HG02943 (cell line): ENCODE data around the gene GRK2.
A peak's percentile ranks its signal among the peaks of the same experiment; 100 is the strongest.

Experiments used
- ATAC-seq: cut with Tn5 transposase; IDR thresholded peaks from one replicate; pipeline ENCODE4 v1.9.1; 2021; ENCODE audit warnings: mild to moderate bottlenecking, low read depth, moderate library complexity; ENCODE audit not compliant: unreplicated experiment

GRK2 gene

DNA sequence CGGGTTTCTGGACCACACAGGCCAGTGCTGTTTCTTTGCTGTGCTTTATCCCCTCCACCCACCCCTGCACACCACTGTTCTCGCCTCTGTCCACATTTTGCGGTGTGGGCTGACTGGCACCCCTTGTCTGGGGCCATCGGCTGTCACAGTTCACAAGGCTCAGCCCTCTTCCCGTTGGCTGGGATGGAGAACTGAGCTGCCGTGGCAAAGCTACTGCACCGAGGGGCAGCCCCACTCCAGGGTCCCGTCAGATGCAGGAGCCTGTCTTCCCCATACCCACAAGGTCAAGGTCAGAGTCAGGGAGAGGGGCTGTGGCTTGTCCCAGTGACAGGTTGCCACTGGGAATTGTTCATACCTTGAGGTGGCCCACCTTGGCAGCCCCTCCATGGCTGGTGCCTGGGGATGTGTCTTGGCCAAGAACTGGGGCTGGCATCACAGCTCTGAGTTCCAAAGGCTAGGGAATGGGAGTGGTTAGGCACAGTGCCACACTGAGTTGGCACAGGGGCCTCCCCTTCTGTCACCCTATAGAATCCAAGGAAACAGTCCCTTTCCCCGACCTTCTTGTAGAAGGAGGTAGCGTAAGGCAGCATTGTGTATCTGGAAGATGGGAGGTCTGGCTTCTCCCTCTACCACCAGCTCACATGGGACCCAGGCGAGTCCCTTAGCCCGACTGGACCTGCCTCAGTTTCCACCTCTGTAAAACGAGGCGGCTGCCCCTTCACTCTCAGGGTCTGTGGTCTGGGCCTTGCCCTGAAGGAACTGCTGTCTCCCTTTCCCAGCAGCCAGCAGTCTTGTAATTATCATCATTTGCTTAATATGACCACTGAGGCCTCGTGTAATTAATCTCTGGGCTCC lies 3.4 kb downstream of the GRK2 start:
- no peak for ATAC-seq

DNA sequence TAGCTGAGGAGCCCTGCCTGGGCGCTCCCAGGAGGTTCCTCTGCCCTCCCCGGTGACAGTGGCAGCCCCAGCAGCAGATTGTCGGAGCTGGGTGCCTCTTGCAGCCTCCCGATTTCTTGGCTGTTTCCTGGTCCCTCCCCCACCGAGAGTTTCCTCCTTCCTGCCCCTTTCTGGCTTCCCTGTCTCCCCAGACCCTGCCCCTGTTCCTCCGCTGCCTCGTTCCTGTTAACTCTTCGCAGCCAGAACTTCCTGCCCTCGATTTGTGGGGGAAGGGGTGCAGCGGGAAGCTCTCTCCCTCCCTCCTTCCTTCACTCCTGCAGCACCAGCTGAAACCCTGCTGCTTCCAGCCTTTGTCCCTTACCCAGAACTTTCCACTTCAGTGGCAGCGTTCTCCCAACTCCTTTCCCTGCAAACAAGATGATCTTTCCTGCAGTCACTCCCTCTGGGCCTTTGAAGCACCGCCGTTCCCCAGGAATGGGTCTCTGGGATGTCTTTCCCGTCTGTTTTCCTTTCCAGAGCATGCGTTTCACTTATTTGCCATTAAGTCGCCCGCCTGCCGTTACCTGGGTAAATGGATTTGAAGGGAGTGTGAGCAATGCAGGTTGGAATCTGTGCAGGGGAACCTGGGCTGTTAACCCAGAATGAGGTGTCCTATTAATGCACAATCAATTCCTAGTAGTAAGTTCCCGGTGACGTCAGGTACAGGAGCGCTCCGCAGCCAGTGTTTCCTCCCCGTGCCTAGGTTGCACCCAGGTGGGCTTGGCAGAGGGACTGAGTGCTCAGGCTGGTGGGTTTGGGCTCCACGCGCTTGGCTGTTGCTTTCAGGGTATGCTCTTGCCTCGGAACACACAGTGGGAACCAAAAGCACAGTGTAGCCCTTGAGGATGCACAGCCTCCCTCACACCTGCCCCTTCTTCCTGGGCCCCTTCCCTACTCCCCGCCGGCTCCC lies 4.3 kb downstream of the GRK2 start:
- no peak for ATAC-seq

GRCh38 chr11:67271205-67271540 lies 4.9 kb downstream of the GRK2 start:
- no peak for ATAC-seq

DNA sequence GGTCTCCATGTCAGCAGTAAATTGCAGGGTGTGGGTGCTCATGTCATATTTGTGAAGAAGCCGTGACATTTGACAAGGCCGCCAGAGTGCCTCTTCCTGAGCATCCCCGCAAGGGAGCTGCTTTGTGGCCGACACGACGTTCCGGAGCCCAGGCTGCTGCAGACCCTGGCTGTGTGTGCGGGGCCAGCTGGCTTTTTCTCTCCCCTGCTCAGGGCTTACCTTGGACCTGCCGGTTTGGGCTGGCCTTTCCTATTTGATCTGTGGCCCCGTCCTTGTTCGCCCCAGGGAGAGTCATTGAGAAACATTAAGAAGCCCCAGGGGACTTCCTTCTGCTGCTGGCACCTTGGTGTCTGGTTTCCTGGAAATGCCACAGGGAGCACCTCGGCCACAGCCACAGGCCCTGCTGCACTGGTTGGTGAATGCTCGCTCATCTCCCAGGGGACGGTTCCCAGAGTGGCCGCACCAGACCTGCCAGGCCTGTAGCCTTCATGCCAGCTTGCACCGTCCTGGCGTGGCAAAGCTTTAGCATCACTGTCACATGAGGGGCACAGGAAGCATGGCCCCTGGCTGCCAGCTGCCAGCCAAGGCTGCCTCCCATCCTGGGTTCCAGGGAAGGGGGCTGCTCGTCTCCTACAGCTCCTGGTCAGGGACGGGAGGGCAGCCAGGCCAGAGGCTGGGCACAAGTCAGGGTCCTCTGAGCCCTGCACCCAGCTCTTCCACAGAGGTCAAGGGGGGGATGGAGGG lies 5.4 kb downstream of the GRK2 start:
- no peak for ATAC-seq

DNA sequence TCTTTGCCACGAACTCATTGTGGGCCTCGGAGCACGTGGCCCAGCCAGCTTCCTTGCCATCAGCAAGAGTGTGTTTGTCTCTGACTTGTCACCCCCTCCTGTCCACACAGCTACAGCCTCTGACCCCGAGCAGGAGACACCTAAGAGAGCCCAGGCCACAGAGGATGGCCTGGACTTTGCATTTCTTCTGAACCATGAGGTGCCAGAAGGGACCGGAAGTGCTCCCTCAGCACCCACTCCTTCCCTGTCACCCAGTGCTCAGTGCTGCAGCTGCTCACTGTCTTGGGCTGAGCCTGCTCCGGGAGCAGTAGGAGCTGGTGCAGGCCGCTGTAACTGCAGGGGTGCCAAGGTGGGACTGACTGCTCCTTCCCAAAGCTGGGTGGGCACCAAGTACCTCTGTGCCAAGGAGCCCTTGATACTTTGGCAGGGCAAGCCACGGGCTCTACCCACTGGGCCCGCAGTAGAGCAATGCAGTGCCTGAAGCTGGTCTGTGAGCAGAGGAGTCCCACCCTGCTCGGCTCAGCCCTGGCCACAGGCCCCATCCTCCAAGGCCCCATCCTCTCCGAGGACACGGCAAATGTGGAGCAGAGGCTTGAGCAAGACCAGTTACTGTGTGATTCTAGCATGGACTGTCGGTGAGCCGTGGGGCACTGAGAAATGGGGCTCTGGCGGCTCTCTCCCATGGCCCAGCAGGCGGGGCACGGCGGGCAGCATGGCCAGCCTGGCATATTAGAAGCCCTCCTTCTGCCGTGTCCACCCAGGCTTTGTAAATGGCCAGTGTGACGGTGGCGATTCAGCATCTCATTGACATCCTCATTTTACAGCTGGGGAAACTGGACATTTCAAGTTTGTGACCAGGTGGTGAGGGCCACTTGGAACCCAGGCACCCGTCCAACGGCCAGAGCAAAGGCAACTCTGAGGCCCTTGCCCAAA lies 6.3 kb downstream of the GRK2 start:
- ATAC-seq: no peak

GRCh38 chr11:67273260-67273990 lies 7.2 kb downstream of the GRK2 start:
- no peak for ATAC-seq

GRCh38 chr11:67274768-67275605 lies 8.7 kb downstream of the GRK2 start:
- ATAC-seq: no peak

GRCh38 chr11:67275606-67276409 lies 9.5 kb downstream of the GRK2 start:
- no peak for ATAC-seq

DNA sequence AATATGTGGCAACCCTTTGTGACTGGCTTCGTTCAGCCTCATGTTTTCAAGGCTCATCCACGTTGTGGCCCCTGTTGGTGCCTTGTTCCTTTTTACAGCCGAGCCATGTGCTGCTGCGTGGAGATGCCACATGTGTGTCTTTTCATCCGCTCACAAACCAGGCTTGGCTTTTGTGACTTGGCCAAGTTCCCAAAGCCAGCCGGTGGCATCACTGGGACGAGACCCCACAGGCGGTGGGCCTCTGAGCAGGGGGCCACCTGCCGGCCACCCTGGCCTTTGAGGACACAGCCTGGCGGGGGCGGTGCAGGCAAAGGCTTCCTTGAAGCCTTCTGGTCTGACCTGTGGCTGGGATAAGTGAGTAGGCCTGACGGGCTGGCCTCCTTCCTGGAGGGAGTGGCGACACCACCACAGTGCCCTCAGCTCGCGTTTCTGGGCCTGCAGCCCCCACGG lies 10.5 kb downstream of the GRK2 start:
- ATAC-seq: no peak

GRCh38 chr11:67277231-67277961 lies 11.1 kb downstream of the GRK2 start:
- ATAC-seq: peak; percentile 61

DNA sequence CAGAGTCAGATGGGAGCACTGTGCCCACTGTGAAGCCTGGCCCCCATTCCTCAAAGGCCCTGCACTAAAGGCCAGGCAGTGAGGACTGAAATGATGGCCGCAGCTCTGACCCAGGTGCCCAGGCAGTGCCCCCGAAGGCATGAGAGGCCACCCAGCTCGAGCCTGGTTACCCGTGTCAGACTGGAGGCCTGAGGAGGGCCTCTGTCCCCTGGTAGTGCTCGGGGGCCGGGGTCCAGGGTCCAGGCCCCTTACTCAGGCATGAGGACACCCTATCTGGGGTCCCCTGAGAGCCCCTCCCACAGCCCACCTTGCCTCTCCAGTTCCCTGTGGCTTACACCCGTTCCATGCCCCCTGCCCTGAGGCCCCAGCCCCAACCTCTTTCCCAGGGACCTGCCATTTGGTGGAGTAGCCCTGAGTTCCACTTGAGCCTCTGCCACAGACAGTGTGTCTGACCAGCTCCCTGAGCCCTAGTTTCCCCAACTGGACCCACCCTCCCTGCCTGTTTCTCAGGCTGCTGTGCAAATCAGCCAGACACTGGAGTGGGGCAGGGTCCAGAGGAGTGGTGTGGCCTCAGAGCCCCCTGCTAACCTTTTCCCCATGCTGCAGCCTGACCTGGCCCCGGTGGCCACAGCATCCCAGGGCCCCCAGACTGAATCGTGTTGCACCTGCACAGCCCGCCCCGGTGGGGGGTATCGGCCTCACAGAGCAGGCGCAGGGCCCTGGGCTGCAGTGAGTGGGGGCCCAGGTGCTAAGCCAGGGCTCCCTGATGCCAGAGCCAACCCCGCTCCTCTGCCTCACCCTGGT lies 12.1 kb downstream of the GRK2 start:
- no peak for ATAC-seq

- ATAC-seq: no peak
Observed at GRCh38 chr11:67278939-67279588, 12.8 kb downstream of the GRK2 start.

GRCh38 chr11:67279589-67280340 lies 13.5 kb downstream of the GRK2 start:
- ATAC-seq: no peak

DNA sequence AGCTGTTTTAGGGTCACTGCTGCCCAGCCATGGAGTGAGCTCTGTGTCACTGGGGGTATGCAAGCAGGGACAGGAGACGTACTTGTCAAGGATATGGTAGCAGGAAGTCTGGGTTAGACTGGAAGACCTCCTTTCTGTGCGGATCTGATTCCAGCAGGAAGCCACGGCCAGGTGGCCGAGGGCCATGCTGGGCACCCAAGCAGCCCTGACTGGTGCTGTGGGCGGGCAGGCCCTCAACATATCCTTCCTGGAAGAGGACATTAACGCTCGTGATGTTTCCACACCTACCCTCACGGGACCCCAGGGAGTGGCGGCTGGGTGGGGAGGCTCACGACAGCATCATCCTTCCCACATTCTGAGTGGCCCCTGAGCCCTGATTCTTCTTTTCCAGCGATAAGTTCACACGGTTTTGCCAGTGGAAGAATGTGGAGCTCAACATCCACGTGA lies 14.1 kb downstream of the GRK2 start:
- no peak for ATAC-seq
